Mammary epithelial cell (primary cell): ENCODE measurements around the gene FILIP1.

Source experiments
- EZH2 ChIP-seq: IDR thresholded peaks from 2 replicates; pipeline ENCODE4 v1.6.1; 2012; ENCODE audit warnings: low read length, inconsistent platforms, borderline replicate concordance
- TF ChIP-seq, protein P1 (sequence below), 2 donors: IDR thresholded peaks in 1 of 2; conservative IDR thresholded peaks in 1 of 2; 2 replicates each; pipeline ENCODE4 v1.5.1; 2011 to 2012; ENCODE audit warnings: inconsistent platforms in 2 of 2, low read length in 2 of 2, mild to moderate bottlenecking in 2 of 2, control low read depth in 1 of 2, low read depth in 1 of 2; ENCODE audit not compliant: insufficient read depth in 1 of 2; ENCODE audit errors: extremely low read depth in 1 of 2

DNA sequence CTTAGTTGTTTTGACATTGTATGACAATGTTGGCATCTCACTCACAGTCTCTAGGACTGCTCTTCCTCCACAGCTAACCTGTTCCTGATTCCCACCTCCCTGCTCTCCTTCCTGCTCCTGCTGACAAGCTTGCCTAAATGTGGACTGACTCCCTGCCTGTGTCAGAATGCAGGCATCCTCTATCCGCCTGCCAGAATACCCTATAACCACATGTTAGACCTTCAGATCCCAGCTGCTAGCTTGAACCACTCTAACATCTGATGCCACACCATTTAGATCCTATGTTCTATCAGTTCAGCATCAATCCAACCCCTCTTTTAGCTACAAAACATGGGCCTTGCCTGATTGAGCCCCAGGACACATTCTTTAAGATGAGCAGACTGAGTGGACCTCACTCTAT, 12.2 kb downstream of the FILIP1 start:
- no peak for TF ChIP-seq EZH2
- TF ChIP-seq, protein P1, sequence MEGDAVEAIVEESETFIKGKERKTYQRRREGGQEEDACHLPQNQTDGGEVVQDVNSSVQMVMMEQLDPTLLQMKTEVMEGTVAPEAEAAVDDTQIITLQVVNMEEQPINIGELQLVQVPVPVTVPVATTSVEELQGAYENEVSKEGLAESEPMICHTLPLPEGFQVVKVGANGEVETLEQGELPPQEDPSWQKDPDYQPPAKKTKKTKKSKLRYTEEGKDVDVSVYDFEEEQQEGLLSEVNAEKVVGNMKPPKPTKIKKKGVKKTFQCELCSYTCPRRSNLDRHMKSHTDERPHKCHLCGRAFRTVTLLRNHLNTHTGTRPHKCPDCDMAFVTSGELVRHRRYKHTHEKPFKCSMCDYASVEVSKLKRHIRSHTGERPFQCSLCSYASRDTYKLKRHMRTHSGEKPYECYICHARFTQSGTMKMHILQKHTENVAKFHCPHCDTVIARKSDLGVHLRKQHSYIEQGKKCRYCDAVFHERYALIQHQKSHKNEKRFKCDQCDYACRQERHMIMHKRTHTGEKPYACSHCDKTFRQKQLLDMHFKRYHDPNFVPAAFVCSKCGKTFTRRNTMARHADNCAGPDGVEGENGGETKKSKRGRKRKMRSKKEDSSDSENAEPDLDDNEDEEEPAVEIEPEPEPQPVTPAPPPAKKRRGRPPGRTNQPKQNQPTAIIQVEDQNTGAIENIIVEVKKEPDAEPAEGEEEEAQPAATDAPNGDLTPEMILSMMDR (conservative IDR thresholded peaks at IDR 0.05 in 1 of 2, IDR thresholded peaks at IDR 0.05 in 1 of 2; ENCODE audit: extremely low read depth in 1 of 2, insufficient read depth in 1 of 2, low read depth in 1 of 2, low read length in 2 of 2): no peak
